GM13977 (cell line): ENCODE measurements around the gene SLC35D2.

ENCODE experiments used
- DNase-seq: peaks from one replicate; pipeline ENCODE4 v3.0.0; 2012; ENCODE audit warnings: low spot score
- in situ Hi-C: fragments of 300-500 bp; cut with MboI; formaldehyde crosslinking; loops from one replicate; pipeline ENCODE4 v1.12.0; 2022; ENCODE audit warnings: low sequenced_read_pairs, low pct_unique_long_range_greater_than_20kb, mixed read lengths, inconsistent platforms; ENCODE audit not compliant: unreplicated experiment
- TF ChIP-seq, protein P1 (sequence below): IDR thresholded peaks from 2 replicates; pipeline ENCODE4 v1.5.1; 2012; ENCODE audit warnings: mild to moderate bottlenecking, control low read depth; ENCODE audit not compliant: insufficient read depth; ENCODE audit errors: extremely low read depth, missing control alignments

Gene SLC35D2

DNA sequence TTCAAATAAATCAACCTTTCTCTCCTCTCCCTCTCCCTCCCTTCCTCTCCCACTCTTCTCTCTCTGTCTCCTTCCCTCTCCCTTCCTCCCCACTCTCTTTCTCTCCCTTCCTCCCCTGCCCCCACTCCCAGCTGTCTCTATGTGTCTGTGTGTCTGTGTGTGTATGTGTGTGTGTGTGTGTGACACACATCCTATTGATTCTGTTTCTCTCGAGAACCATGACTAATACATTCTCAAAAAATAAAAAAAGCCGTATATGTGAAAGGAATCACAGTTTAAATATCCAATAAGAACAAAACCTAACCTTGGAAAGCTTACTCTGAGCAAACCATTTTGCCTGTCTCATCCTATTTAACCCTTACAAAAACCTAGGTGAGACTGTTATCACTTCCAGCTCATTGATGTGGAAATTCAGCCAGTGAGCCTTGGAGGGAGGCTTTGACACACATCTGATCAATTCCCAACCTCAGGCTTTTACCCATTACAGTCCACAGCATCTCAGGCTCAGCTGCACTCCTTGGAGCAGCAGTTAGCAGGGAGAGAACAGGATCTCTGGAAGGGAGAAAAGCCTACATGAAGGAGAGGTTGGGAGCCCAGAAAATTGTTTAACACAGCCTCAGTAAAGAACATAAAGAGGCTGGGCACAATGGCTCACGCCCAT, 89.9 kb downstream of the SLC35D2 start:
- DNase-seq: no peak
- in situ Hi-C loops: no loop called here
- TF ChIP-seq, protein P1, sequence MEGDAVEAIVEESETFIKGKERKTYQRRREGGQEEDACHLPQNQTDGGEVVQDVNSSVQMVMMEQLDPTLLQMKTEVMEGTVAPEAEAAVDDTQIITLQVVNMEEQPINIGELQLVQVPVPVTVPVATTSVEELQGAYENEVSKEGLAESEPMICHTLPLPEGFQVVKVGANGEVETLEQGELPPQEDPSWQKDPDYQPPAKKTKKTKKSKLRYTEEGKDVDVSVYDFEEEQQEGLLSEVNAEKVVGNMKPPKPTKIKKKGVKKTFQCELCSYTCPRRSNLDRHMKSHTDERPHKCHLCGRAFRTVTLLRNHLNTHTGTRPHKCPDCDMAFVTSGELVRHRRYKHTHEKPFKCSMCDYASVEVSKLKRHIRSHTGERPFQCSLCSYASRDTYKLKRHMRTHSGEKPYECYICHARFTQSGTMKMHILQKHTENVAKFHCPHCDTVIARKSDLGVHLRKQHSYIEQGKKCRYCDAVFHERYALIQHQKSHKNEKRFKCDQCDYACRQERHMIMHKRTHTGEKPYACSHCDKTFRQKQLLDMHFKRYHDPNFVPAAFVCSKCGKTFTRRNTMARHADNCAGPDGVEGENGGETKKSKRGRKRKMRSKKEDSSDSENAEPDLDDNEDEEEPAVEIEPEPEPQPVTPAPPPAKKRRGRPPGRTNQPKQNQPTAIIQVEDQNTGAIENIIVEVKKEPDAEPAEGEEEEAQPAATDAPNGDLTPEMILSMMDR: no peak

DNA sequence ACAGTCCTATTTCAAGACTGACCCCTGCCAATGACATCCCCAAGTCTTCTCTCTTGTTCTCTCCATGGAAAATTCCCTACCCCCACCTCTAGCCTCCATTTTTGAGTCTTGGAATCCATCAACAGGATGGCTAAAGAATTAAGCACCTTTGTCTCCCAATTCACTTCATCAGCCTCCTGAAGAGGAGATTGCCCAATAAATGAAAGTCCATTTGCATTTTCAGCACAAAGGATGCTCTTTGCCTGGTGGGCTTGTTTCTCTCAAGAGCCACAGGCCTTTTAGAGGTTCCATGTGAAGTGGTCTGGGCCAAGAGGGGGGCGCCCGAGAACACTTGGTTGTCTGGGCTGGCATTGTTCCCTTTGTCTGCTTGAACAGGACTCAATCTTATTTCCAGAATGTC, 94.1 kb downstream of the SLC35D2 start:
- in situ Hi-C loops: no loop called here
- DNase-seq: no peak

DNA sequence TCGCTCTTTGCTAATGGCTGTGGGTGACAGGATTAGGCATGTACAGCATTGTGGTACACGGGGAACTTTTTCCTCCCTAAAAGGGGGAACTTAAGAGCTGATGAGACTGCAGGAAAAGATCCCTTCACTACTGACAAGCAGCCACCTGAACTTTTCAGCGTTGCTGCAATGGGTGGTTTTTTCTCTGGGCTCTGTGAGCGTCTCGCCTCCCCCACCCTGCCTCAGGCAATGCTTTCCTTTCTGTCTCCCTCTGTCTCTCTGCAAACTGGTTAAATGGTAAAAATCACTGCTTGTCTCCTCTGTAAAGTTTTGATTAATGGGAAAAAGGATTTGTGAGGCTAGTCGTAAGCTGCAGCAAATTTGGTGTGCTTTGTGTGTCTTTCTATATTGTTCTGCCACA, 101.9 kb downstream of the SLC35D2 start:
- in situ Hi-C loops: no loop called here

More for the DNA sequence above, 94.1 kb downstream of the SLC35D2 start:
- TF ChIP-seq, protein P1: no peak

DNA sequence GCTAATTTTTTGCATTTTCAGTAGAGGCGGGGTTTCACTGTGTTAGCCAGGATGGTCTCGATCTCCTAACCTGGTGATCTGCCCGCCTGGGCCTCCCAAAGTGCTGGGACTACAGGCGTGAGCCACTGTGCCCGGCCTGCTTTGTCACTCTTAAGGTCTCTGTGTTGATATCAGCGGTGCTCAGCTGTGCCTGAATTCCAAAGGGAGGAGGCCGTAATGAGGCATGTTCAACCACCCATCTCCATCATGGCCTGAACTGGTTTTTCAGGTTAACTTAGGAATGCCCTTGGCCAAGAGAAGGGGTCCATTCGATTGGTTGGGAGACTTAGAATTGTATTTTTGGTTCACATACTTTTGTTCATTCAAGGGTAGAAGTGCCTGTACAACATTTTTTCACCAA, 103.6 kb downstream of the SLC35D2 start:
- TF ChIP-seq, protein P1: no peak
- DNase-seq: no peak
- in situ Hi-C loops: no loop called here

More for the DNA sequence above, 101.9 kb downstream of the SLC35D2 start:
- TF ChIP-seq, protein P1: no peak
- DNase-seq: no peak

DNA sequence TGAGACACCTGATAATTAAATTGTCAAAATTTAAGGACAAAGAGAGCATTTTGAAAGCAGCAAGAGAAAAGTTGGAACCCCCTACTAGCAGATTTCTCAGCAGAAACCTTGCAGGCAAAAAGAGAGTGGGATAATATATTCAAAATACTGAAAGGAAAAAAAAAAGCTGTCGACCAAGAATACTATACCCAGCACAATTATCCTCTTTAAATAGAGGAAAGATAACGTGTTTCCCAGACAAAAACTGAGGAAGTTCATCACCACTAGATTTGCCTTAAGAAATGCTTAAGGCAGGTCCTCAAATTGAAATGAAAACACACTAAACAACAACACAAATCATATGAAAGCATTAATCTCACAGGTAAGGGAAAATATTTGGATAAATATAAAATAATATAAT, 108.6 kb downstream of the SLC35D2 start:
- in situ Hi-C loops: no loop called here
- no peak for DNase-seq
- TF ChIP-seq, protein P1: no peak
